Trophoblast cell (in vitro differentiated cells and primary cell): ENCODE results near the gene HNRNPU.

ENCODE experiments used
- DNase-seq, 2 donors: peaks; one replicate each; pipeline ENCODE4 v3.0.0-alpha.2; 2016
- H2AFZ ChIP-seq: 2 replicates; pipeline ENCODE4 v1.6.1; 2013; ENCODE audit warnings: low read length, moderate library complexity, mild to moderate bottlenecking; ENCODE audit not compliant: insufficient read depth, poor library complexity
- H2AK5ac ChIP-seq: 2 replicates; pipeline ENCODE4 v1.6.1; 2013; ENCODE audit warnings: mild to moderate bottlenecking, low read length
- H2BK120ac ChIP-seq: 2 replicates; pipeline ENCODE4 v1.6.1; 2013; ENCODE audit warnings: low read length, mild to moderate bottlenecking, moderate library complexity; ENCODE audit not compliant: insufficient read depth, poor library complexity
- H2BK12ac ChIP-seq: 2 replicates; pipeline ENCODE4 v1.6.1; 2013; ENCODE audit warnings: mild to moderate bottlenecking, low read length, moderate library complexity
- H2BK5ac ChIP-seq: 2 replicates; pipeline ENCODE4 v1.6.1; 2013; ENCODE audit warnings: low read length, low read depth, moderate library complexity, mild to moderate bottlenecking; ENCODE audit not compliant: poor library complexity
- H3K14ac ChIP-seq: 2 replicates; pipeline ENCODE4 v1.6.1; 2013; ENCODE audit warnings: mild to moderate bottlenecking, low read length
- H3K18ac ChIP-seq: 2 replicates; pipeline ENCODE4 v1.6.1; 2013; ENCODE audit warnings: mild to moderate bottlenecking, low read length
- H3K23ac ChIP-seq: 2 replicates; pipeline ENCODE4 v1.6.1; 2013; ENCODE audit warnings: low read length
- H3K27ac ChIP-seq: 2 replicates; pipeline ENCODE4 v1.5.1; 2013; ENCODE audit warnings: low read depth, mild to moderate bottlenecking, inconsistent platforms, low read length, moderate library complexity
- H3K27me3 ChIP-seq: 2 replicates; pipeline ENCODE4 v1.6.1; 2013; ENCODE audit warnings: inconsistent platforms, mild to moderate bottlenecking, low read length, moderate library complexity; ENCODE audit not compliant: insufficient read depth
- H3K36me3 ChIP-seq, 2 experiments: 1 replicate in 1 of 2; 2 replicates in 1 of 2; pipeline ENCODE4 v1.6.1; 2013; ENCODE audit warnings: low read length in 2 of 2, mild to moderate bottlenecking in 2 of 2, moderate library complexity in 1 of 2; ENCODE audit not compliant: insufficient read depth in 2 of 2, control insufficient read depth in 1 of 2
- H3K4ac ChIP-seq: 2 replicates; pipeline ENCODE4 v1.6.1; 2013; ENCODE audit warnings: low read depth, mild to moderate bottlenecking, low read length, moderate library complexity
- H3K4me1 ChIP-seq, 2 experiments: 1 replicate in 1 of 2; 2 replicates in 1 of 2; pipeline ENCODE4 v1.6.1; 2013; ENCODE audit warnings: low read length in 2 of 2, mild to moderate bottlenecking in 2 of 2, moderate library complexity in 1 of 2; ENCODE audit not compliant: insufficient read depth in 2 of 2, control insufficient read depth in 1 of 2
- H3K4me2 ChIP-seq: 2 replicates; pipeline ENCODE4 v1.6.1; 2013; ENCODE audit warnings: inconsistent platforms, mild to moderate bottlenecking, low read length, moderate library complexity
- H3K4me3 ChIP-seq: 2 replicates; pipeline ENCODE4 v1.5.1; 2013; ENCODE audit warnings: mild to moderate bottlenecking, low read depth, low read length, inconsistent platforms
- H3K79me1 ChIP-seq: one replicate; pipeline ENCODE4 v1.6.1; 2013; ENCODE audit warnings: low read length
- H3K79me2 ChIP-seq: 2 replicates; pipeline ENCODE4 v1.6.1; 2013; ENCODE audit warnings: low read length, mild to moderate bottlenecking; ENCODE audit not compliant: control insufficient read depth, insufficient read depth, poor library complexity
- H3K9ac ChIP-seq: 2 replicates; pipeline ENCODE4 v1.6.1; 2013; ENCODE audit warnings: mild to moderate bottlenecking, low read length
- H3K9me3 ChIP-seq: 2 replicates; pipeline ENCODE4 v1.6.1; 2013; ENCODE audit warnings: low read depth, mild to moderate bottlenecking, control low read depth, inconsistent platforms, low read length; ENCODE audit not compliant: insufficient read depth
- H4K12ac ChIP-seq: 2 replicates; pipeline ENCODE4 v1.6.1; 2013; ENCODE audit warnings: low read depth, mild to moderate bottlenecking, low read length, moderate library complexity
- H4K8ac ChIP-seq: 2 replicates; pipeline ENCODE4 v1.6.1; 2013; ENCODE audit warnings: low read depth, mild to moderate bottlenecking, low read length, moderate library complexity
- H4K91ac ChIP-seq: one replicate; pipeline ENCODE4 v1.6.1; 2013; ENCODE audit warnings: low read depth, mild to moderate bottlenecking, low read length, moderate library complexity
- WGBS: extraction: QIAGEN DNeasy Blood & Tissue Kit; methylation state at CpG from one replicate; pipeline ENCODE4 v1.1.7; 2013; ENCODE audit warnings: missing lambda C conversion rate; ENCODE audit not compliant: insufficient read length, insufficient coverage; ENCODE audit errors: extremely low coverage; 5-methylcytosine and 5-hydroxymethylcytosine counted together

HNRNPU gene

DNA sequence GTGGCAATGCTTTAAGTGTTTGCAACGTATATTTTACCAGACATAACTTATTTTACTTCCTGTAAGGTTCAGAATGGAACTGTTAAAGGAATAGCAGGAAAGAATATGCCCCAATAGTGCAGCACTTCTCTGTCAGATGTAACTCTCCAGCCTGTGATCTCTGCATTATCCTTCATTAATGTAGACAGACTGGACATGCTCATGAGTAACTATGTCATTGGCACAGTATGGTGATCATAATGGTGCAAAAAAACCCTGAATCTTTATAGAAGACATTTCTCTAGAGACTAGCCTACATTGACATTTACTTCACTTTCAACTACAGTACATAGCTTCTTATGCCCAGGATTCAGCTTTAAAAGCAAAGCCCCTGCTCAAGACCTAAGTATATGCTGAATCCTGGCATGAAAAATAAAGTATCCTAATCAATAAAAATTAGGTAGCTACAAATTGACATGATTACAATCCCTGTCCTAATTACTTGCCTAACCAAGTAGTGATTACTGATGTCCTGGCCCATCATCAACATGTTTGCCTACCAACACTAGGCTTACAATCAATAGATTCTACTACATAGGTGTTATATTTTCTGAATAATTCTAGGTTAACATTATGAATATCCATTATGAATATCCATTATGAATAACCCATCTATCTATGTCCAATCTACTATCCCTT, 15.0 kb downstream of the HNRNPU start:
- Histone ChIP-seq H4K12ac (no peak overlapping the region), H3K9me3 (no peaks in the 10 kb centered on the region), H2AK5ac (no peak overlapping the region), H3K18ac (no peak overlapping the region), H3K14ac (no peak overlapping the region), H3K4ac (no peak overlapping the region), H2BK5ac (no peak overlapping the region), H4K8ac (no peak overlapping the region), H3K4me1 (no peaks in the 10 kb centered on the region), H2BK12ac (no peak overlapping the region), H3K36me3 (peaks cover 12 to 21% of the 10 kb centered on the region in 2 experiments), H3K79me2 (no peaks in the 10 kb centered on the region), H3K4me3 (no peak overlapping the region), H3K79me1 (no peaks in the 10 kb centered on the region), H3K27me3 (no peaks in the 10 kb centered on the region), H3K9ac (no peak overlapping the region), H4K91ac (no peak overlapping the region), H3K4me2 (no peak overlapping the region), H3K27ac (no peak overlapping the region), H3K23ac (no peak overlapping the region), H2BK120ac (no peak overlapping the region), H2AFZ (no peak overlapping the region)
- no peak for DNase-seq
- no CpG with 5 or more reads among the region's 1 CpG for WGBS

DNA sequence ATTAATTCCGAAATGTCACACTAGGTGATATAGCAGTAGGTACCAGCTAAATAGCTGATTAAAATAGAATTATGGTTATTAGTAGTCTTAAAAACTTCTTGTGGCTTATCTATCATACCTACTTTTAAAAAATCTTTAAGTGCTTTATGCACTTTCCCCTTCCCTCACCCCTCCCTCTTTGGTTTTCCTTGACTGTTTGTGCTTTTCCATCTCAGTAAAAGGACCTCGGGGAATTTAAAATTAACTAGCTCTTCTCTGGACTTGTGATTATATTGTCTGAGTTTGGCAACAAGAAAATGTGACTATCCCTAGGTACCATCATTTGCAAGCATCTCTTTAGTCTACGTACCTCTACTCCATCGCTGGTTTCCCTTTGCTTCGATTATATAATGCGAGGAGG, 17.7 kb downstream of the HNRNPU start:
- H2BK120ac ChIP-seq = no peak overlapping the region
- H3K79me2 ChIP-seq = no peaks in the 10 kb centered on the region
- H3K9me3 ChIP-seq = no peaks in the 10 kb centered on the region
- H2AK5ac ChIP-seq = no peak overlapping the region
- no peak overlapping the region for H4K91ac ChIP-seq
- no peak overlapping the region for H3K18ac ChIP-seq
- no peak overlapping the region for H3K4me3 ChIP-seq
- no peak overlapping the region for H3K23ac ChIP-seq
- H3K36me3 ChIP-seq = peaks cover 15 to 23% of the 10 kb centered on the region in 2 experiments
- H2BK12ac ChIP-seq = no peak overlapping the region
- no peak overlapping the region for H2BK5ac ChIP-seq
- H3K27ac ChIP-seq = no peak overlapping the region
- H3K27me3 ChIP-seq = no peaks in the 10 kb centered on the region
- H4K8ac ChIP-seq = no peak overlapping the region
- no peak overlapping the region for H3K4ac ChIP-seq
- no peak overlapping the region for H4K12ac ChIP-seq
- no peak for DNase-seq
- no peak overlapping the region for H2AFZ ChIP-seq
- H3K9ac ChIP-seq = no peak overlapping the region
- H3K14ac ChIP-seq = no peak overlapping the region
- H3K4me2 ChIP-seq = no peak overlapping the region
- no CpG with 5 or more reads among the region's 6 CpGs for WGBS
- no peaks in the 10 kb centered on the region for H3K4me1 ChIP-seq
- no peaks in the 10 kb centered on the region for H3K79me1 ChIP-seq

DNA sequence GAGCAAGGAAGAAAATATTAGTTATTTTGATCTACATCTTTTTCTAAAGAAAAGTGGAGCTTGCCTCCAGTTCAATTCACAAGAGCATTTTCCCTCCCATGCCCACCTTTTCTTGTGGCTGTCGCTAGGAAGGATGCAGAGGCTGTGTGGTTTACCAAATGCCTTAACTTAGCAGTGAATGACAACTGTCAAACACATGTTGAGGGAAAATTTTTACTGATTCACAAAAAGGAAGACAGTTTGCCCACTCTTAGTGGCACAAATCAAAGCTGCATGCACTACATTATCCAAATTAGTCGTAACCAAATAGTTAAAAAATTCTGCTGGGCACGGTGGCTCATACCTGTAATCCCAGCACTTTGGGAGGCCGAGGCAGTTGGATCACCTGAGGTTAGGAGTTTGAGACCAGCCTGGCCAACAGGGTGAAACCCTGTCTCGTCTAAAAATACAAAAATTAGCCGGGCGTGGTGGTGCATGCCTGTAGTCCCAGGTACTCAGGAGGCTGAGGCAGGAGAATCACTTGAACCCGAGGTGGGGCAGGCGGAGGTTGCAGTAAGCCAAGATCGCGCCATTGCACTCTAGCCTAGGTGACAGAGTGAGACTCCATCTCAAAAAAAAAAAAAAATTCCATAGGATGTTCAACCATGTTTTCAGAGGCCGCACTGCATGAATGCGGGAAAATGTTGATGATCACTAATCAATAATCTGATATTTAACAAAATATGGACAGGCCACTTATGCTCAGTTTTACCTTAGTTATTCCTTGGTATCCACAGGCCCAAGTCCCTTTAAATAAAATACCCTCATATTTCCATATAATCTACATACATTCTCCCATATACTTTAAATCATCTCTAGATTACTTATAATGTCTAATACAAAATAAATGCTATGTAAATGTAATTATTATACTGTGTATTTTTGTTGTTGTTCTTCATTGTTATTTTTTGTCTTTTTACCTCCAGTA, 19.9 kb downstream of the HNRNPU start:
- H3K23ac ChIP-seq = no peak overlapping the region
- no peak overlapping the region for H2BK120ac ChIP-seq
- no peak overlapping the region for H3K4ac ChIP-seq
- no peak overlapping the region for H3K4me2 ChIP-seq
- no peak for DNase-seq
- no peaks in the 10 kb centered on the region for H3K4me1 ChIP-seq
- H4K91ac ChIP-seq = no peak overlapping the region
- no CpG with 5 or more reads among the region's 13 CpGs for WGBS
- no peak overlapping the region for H4K12ac ChIP-seq
- no peaks in the 10 kb centered on the region for H3K9me3 ChIP-seq
- H3K27ac ChIP-seq = no peak overlapping the region
- no peak overlapping the region for H3K18ac ChIP-seq
- no peak overlapping the region for H3K14ac ChIP-seq
- H4K8ac ChIP-seq = no peak overlapping the region
- no peak overlapping the region for H2BK12ac ChIP-seq
- H2AFZ ChIP-seq = no peak overlapping the region
- no peaks in the 10 kb centered on the region for H3K79me1 ChIP-seq
- peaks cover 13 to 26% of the 10 kb centered on the region in 2 experiments for H3K36me3 ChIP-seq
- no peaks in the 10 kb centered on the region for H3K27me3 ChIP-seq
- H2BK5ac ChIP-seq = no peak overlapping the region
- no peaks in the 10 kb centered on the region for H3K79me2 ChIP-seq
- no peak overlapping the region for H3K9ac ChIP-seq
- H3K4me3 ChIP-seq = no peak overlapping the region
- H2AK5ac ChIP-seq = no peak overlapping the region

DNA sequence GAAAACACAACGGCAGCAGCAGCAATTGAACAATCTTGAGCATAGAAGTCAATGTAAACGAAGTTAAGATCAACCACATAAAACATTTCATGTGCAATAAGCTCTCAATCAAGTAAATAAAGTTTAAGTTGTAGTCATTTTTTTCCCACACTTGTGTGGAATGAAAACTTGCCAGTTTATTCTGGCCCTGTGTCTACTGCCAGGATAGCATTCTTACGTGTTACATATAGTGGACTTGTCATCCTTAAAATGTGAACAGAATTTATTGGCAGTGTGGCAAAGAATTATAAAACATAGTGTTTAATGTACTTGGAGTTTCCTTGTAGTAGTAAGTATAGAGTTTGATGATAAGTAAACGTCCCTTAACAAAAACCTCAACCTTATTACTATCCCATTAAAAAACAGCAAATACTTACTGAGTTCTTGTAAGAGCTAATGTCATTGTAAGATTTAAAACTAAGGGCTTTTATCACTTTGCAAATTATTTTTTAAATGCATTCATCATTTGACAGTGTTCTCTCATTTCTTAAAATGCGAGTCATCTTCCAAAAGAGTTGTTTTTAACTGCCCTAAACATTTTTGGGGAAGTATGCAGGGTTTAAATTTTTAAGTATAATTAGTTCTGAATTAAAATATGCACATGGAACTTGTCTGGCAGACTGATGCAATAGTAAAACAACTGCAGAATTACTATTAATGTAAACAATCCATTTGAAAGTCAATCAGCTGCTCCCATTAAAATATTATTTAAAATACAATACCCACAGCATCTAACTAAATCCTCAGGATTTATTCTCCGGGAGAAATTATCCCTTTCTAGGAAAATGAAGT, 21.0 kb downstream of the HNRNPU start:
- Histone ChIP-seq H3K4ac (no peak overlapping the region), H3K18ac (no peak overlapping the region), H2BK12ac (no peak overlapping the region), H3K79me1 (no peaks in the 10 kb centered on the region), H3K27ac (no peak overlapping the region), H2BK120ac (no peak overlapping the region), H3K14ac (no peak overlapping the region), H3K4me2 (no peak overlapping the region), H3K27me3 (no peaks in the 10 kb centered on the region), H3K4me3 (no peak overlapping the region), H3K9me3 (no peaks in the 10 kb centered on the region), H4K8ac (no peak overlapping the region), H3K36me3 (peaks cover 13 to 26% of the 10 kb centered on the region in 2 experiments), H2BK5ac (no peak overlapping the region), H3K23ac (no peak overlapping the region), H4K12ac (no peak overlapping the region), H2AK5ac (no peak overlapping the region), H3K4me1 (no peaks in the 10 kb centered on the region), H2AFZ (no peak overlapping the region), H4K91ac (no peak overlapping the region), H3K79me2 (no peaks in the 10 kb centered on the region), H3K9ac (no peak overlapping the region)
- peak in 1 of 2 donors; percentile 32 for DNase-seq
- no CpG with 5 or more reads among the region's 6 CpGs for WGBS
